Stimulated activated CD4-positive, alpha-beta T cell treated with anti-CD3 and anti-CD28 coated beads, Interleukin-4, amount 100 ng/mL, for 24 hours (primary cell): ENCODE results near the gene KATNB1.

Source experiments
- DNase-seq: peaks from one replicate; pipeline ENCODE4 v3.0.0-alpha.2; 2020

The KATNB1 gene

GRCh38 chr16:57797526-57798266 lies 62.1 kb downstream of the KATNB1 start:
- no peak for DNase-seq

GRCh38 chr16:57798267-57798810 lies 62.8 kb downstream of the KATNB1 start:
- DNase-seq, result no peak

GRCh38 chr16:57798953-57799599 lies 63.5 kb downstream of the KATNB1 start:
- DNase-seq, result no peak

- DNase-seq, result no peak
Measured at GRCh38 chr16:57799600-57800199, 64.1 kb downstream of the KATNB1 start.

- no peak for DNase-seq
Measured at GRCh38 chr16:57800200-57801097, 64.9 kb downstream of the KATNB1 start.

GRCh38 chr16:57801098-57801808 lies 65.7 kb downstream of the KATNB1 start:
- no peak for DNase-seq

GRCh38 chr16:57801809-57802340 lies 66.3 kb downstream of the KATNB1 start:
- DNase-seq, result no peak

GRCh38 chr16:57802341-57803133 lies 67.0 kb downstream of the KATNB1 start, which contains the start of gene KIFC3:
KIFC3 (minus strand) TSS chr16:57802491; CDS start chr16:57798243, 4,248 bp downstream.
- peak; percentile 67 for DNase-seq

GRCh38 chr16:57803134-57803990 lies 67.8 kb downstream of the KATNB1 start:
- DNase-seq, result no peak

- DNase-seq, result no peak
Measured at GRCh38 chr16:57804111-57804837, 68.7 kb downstream of the KATNB1 start.

- DNase-seq, result no peak
Measured at GRCh38 chr16:57805176-57805575, 69.6 kb downstream of the KATNB1 start.
